GM21381 (cell line): Measurements from ENCODE around the gene RPS6KC1.
"Not testable (repeated sequence)": the region's sequence is repeated elsewhere in the genome, so short reads cannot be mapped to it uniquely, and the experiment has no call there.

Experiments used
- ATAC-seq: cut with Tn5 transposase; IDR thresholded peaks from one replicate; pipeline ENCODE4 v1.9.1; 2021; ENCODE audit warnings: mild to moderate bottlenecking, moderate library complexity; ENCODE audit not compliant: unreplicated experiment

Gene RPS6KC1

GRCh38 chr1:213269829-213270228 lies 218.8 kb downstream of the RPS6KC1 start:
- ATAC-seq = no peak

DNA sequence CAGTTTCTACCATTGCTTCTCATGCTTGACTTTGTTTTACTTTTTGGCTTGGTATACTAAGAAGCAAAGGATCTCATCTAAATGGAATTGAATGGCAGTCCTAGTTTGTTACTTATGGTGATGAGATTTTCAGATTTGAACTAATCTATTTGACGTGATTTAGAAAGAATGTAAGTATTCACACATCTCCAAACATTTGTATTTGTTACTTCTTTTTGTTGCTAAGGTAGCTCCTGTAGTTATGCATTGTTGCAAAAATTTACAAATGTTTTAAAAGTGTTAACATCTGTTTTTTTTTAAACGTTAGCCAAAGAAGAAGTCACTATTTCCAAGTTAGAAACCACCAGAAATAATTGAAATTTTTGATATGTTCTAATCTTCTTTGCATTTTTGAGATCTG lies 222.5 kb downstream of the RPS6KC1 start:
- no peak for ATAC-seq

DNA sequence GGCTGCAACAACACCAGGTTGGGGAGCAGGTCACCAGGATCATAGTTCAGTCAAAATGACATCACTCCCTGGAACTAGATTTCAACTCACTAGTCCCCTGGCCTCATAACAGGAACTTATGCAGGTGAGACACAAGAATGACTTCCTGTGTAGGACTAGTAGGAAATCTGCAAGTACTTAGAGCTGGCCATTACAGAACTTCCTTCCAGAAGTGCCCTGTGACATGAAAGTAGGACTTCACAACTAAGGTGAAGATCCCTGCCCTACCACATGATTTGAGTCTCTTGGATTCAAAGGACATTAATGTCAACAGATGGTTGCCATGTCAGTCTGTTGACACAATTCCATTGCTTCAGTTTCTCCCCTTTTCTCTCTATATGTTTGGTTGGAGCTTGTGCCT lies 223.1 kb downstream of the RPS6KC1 start:
- ATAC-seq = no peak

GRCh38 chr1:213275293-213275692 lies 224.3 kb downstream of the RPS6KC1 start:
- ATAC-seq = no peak

- no peak for ATAC-seq
These were observed 225.2 kb downstream of the RPS6KC1 start for GRCh38 chr1:213276236-213276635.

GRCh38 chr1:213277036-213277435 lies 226.0 kb downstream of the RPS6KC1 start:
- ATAC-seq = no peak

DNA sequence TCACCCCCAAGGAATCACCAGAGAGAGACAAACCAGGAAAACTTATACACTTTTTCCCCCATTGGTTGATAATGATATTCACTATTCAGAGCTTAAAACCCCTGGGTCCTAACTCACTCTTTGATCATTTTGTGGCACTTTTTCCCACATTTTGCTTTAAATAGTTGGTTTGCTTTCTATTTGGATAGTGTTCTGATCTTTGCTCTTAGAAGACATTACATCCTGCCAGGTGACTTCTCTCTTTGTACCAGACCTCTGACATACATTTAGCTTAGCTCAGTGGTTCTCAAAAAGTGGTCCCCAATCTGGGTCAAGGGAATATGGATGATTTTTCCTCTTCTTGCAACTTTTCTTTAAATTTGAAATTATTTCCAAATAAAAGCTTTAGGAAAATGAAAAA lies 228.4 kb downstream of the RPS6KC1 start:
- ATAC-seq = no peak

DNA sequence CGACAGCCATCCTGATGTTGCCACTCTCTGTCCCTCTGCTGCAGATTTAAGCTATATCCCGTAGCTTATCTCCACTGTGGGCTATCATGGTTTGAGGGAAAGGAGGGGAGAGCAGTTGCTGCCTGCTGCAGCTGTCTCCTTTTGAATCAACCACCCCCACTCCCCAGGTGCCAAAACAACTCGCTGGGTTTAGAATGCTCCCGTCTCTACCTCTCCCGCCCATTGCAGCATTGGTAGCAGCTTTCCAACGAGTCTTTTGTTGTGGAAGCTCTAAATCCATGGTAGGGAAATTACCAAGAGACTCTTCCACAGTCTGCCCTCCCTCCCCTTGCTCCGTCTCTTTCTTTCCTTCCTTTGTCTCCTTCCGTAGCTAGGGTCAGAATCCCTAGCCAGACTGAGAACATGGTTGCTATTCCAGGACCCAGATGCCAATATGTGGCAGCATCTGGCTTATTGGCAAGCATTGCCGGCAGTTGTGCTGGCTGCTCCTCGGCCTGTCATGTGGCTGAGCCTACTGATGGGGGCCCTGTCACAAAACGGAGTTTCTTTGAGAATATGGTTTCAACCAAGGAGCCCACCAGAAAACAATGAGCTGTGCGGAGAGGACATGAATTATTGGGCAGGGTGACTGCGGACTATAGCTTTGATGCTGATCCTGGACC lies 230.7 kb downstream of the RPS6KC1 start:
- ATAC-seq = no peak

- ATAC-seq = no peak
These were observed 233.6 kb downstream of the RPS6KC1 start for GRCh38 chr1:213284626-213285025.

- no peak for ATAC-seq
These were observed 235.2 kb downstream of the RPS6KC1 start for GRCh38 chr1:213286235-213286634.

GRCh38 chr1:213287987-213288386 lies 236.9 kb downstream of the RPS6KC1 start:
- ATAC-seq = no peak

DNA sequence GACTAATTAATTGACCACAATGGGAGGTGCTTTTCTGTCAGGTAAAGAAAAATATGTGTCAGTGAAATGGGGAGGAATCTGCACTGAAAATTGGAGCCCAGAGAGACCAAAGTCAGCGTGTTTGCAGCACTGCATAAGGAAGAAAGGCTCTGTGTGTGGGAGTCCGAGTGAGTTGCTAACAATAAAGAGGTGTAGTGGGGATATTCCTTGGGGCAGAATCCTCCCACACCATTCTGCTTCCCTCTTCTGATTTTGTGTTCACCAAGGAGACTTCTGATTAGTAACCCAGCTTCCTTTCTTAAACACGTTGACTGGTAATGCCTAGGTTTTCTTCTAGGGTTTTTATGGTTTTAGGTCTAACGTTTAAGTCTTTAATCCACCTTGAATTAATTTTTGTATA lies 240.5 kb downstream of the RPS6KC1 start:
- ATAC-seq = no peak

DNA sequence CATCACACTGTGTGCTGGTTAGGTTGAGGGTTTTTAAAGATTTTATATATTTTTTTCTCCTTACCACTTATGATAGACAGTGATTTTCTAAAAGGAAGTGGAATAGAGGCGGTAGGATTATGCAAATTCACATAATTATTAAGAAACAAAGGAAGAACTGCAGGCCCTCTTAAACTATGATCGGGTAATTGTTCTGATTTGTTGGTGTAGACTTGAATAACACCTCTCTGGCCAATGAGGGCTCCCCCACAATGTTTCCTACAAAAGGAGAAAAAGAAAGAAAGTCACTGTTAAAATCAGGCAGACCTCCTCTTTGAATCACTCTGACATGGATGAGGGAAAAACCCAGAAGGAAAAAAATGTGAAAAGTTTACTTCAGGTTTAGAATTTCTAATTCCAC lies 241.6 kb downstream of the RPS6KC1 start:
- no peak for ATAC-seq

GRCh38 chr1:213295860-213296259 lies 244.8 kb downstream of the RPS6KC1 start:
- no peak for ATAC-seq

GRCh38 chr1:213296558-213296957 lies 245.5 kb downstream of the RPS6KC1 start:
- ATAC-seq = no peak

DNA sequence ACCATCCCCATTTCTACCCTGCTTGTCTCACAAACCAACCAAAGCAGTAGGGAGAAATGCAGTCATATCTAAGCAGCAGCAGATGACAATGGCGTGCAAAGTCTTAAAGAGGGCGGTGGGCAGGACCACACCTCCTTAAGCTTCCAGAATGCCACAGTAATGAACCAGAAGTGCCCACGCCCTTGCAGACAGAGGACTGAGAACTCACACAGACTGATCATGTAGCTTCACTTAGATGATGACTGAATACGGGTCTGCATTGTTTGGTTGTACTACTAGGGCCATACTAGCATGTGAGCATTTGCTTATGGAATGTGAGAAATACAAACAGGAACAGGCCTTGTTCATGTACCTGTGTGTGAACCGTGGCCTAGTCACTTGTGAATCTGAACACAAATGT lies 246.0 kb downstream of the RPS6KC1 start:
- no peak for ATAC-seq

DNA sequence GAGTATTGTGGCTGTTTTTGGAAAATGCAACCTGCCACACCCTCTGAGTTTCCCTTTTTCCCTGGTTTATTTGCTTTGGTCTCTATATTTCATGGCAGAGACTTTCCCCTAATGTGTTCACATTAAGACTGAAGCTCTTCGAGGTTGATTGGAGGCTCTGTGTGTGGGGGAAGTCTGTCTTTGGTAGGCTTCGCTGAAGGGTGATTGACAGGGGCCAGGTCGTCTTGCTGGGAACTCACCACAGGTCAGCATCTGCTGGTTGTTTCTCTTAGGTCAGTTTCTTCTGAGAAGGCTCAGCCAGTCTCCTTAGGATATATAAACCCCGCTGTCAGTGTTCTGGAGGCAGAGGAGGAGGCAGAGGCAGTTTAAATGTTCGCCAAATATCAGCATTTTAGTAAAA lies 249.4 kb downstream of the RPS6KC1 start:
- no peak for ATAC-seq

DNA sequence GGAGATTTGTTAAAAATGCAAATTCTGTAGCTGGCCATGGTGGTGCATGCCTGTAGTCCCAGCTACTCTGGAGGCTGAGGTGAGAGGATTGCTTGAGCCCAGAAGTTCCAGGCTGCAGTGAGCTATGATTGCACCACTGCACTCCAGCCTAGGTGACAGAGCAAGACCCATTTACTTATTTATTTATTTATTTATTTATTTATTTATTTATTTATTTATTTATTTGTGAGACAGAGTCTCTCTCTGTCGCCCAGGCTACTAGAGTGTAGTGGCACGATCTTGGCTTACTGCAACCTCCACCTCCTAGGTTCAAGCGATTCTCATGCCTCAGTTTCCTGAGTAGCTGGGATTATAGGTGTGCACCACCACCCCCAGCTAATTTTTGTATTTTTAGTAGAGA lies 250.5 kb downstream of the RPS6KC1 start:
- ATAC-seq = not testable (repeated sequence)

DNA sequence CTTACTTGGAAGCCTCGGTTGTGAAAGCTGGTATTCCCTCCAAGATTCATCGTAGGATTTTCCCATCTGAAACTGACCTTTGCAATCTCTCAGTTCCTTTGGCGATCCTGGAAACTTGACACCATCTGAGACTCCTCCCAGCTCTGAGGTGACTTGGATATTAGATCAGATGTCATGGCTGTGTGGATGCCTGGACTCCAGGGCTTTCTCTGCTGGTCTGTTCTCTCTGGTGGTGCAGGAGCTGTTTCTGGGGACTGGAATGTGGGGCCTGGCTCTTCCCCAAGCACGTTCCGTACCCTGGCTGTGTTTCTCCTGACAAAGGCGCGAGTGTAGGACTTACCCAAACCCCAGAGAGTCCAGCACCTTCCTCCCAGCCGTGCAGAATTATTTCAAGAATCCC lies 252.2 kb downstream of the RPS6KC1 start:
- ATAC-seq = no peak

DNA sequence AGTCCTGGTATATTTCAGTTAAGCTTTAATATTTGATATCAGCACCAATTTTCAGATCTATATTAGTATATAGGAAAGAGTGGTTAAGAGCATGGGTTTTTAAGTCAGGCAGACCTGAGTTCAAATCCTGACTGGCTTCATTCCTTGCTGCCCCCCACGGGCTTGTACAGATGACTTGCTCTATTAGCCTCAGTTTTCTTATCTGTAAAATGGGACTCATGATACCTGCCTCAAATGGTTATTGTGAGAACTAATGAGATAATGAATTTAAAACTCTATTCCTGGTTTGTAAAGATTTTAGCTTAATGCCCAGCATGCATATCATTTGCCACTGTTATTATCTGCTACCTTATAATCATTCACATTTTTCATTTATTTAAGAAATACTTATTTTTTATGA lies 264.5 kb downstream of the RPS6KC1 start:
- no peak for ATAC-seq

DNA sequence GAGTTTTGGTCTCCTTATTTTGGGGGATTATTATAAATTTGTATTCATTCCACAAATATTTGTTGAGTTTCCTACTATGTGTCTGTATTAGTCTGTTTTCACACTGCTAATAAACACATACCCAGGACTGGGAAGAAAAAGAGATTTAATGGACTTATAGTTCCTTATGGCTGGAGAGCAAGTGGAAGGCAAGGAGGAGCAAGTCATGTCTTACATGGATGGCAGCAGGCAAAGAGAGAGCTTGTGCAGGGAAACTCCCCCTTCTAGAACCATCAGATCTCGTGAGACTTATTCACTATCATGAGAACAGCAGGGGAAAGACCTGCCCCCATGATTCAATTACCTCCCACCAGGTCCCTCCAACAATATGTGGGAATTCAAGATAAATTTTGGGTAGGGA lies 267.4 kb downstream of the RPS6KC1 start:
- not testable (repeated sequence) for ATAC-seq

DNA sequence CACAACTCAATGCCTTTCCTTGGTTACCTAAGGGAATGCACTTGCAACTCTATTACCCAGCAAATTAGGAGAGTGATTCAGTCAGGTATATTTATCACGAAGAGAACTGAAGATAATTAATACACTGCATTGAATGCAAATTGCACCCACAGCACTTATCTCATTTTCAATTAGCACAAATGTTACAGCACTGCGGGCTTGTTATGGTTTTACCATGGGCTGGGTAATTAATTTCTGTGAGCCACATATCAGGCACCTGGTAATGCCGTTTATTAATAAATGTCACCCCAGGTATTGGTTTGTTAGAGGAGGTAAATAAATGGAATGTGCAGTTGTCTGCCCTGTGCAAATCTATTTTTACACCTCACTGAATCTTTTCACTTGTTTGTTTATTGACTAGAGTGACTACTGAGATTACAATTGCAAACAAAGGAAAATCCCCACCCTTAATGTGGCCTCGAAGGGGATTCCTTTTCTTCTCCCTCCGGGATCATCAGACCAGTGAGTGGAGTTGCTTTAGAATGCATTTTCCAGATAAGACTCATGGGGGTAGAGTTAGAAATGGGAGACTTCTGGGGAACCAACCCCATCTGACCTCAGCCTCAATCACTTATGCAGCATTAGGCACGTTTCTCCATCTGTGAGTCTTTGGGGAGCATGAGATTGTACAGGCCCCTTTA lies 269.3 kb downstream of the RPS6KC1 start:
- no peak for ATAC-seq
